Adipose tissue (tissue), 3 donors: ENCODE results near the gene ADAMTSL1. TPM values are rescaled to one million over a fixed set of nuclear protein-coding genes. Genes with fewer than 3 reads are reported as not detected.

Source experiments
- H3K27ac ChIP-seq: one replicate; pipeline ENCODE4 v1.5.1; 2013; ENCODE audit warnings: low read depth, low read length
- whole genome bisulfite sequencing, 3 donors: extraction: QIAGEN DNeasy Blood & Tissue Kit; methylation state at CpG; one replicate each; pipeline ENCODE4 v1.1.7; 2013; 5-methylcytosine and 5-hydroxymethylcytosine counted together
- polyA plus RNA-seq, 3 donors: library from polyadenylated mRNA; stranded (reverse); fragments of 200-250 nt; gene quantifications; one replicate each; pipeline ENCODE4 v1.2.3, GENCODE V29; 2013
- donor health status: healthy with polysubstance abuse.
- donor health status: Bipolar disorder and iron deficiency.
- donor health status: healthy.

Gene ADAMTSL1
- polyA plus RNA-seq, 3 donors: 0.56 to 5.1 (median 1.5) TPM

- H3K27ac ChIP-seq: no peak overlapping the region
Observed at GRCh38 chr9:18700714-18701113, 226.8 kb downstream of the ADAMTSL1 start.

DNA sequence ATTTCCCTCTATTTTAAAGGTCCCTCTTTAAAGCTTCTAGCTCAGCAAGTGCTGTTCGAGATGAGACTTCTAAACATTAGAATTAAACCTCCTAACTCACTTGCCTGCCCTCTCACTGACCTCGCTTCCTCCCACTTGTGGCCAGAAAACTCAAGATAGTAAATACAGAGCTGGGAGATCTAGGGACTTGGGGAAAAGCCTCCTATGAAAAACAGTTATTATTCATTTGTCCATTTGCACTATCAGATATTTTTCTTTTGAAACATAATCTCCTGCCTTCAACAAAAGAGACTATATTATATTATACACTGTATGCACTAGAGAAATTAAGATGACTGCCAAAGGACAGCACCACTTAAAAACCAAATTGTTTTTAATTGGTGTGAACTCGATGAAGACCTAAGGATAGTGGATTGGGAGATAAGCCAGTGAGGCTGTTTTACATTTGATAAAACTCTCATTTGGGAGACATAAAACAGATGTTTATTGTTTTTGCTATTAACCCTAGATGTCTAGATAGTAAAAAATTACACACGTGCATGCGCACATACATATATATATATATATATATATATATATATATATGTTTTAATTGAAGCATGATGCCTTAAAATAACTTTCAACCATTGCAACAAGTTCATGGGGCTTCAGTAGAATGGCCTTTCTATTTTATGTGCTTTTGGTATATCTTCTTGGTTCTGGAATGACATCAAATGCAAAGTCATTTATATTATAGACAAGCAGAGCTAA, 229.4 kb downstream of the ADAMTSL1 start:
- H3K27ac ChIP-seq: no peak overlapping the region
- 58 to 75% (median 61%) methylated on average over 5 of the region's 5 CpGs for WGBS, 3 donors

DNA sequence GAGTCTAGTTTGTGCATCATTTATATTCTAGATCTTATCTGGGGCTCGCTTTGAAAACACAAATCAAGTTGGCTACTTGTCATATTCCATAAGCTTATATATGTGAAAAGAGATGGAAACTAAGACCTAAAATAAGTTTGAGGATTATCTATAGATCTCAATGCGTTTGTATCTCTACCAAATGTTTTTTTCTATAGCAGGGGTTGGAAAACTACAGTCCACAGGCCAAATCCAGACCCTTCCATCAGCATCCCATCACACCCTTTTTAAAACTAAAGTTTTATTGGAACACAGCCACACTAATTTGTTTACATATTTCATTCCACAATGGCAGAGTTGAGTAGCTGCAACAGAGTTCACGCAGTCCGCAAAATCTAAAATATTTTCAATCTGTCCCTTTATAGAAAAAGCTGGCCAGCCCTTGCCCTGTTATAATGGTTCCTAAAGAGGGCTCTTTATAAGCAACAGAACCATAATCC, 230.0 kb downstream of the ADAMTSL1 start:
- H3K27ac ChIP-seq: no peak overlapping the region
- WGBS, 3 donors: 79 to 90% (median 81%) methylated on average over 4 of the region's 4 CpGs

DNA sequence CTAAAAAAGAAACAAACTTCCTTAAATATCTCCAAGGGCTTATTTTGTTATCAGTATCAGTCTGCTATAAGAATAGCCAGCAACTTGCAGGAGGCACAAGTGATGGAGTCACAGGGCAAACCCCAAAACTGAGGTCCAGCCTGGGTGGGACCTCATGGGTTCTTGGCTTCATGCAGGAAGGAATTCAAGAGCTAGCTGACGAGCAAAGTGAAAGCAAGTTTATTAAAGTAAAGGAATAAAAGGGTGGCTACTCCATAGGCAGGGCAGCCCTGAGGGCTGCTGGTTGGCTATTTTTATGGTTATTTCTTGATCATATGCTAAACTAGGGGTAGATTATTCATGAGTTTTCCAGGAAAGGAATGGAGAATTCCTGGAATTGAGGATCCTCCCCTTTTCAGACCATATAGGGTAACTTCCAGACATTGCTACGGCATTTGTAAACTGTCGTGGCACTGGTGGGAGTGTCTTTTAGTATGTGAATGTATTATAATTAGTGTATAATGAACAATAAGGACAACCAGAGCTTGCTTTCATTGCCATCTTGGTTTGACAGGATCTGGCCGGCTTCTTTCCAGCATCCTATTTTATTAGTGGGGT, 231.9 kb downstream of the ADAMTSL1 start:
- WGBS, 3 donors: 33 to 59% (median 48%) methylated on average over 4 of the region's 4 CpGs
- H3K27ac ChIP-seq: no peak overlapping the region

DNA sequence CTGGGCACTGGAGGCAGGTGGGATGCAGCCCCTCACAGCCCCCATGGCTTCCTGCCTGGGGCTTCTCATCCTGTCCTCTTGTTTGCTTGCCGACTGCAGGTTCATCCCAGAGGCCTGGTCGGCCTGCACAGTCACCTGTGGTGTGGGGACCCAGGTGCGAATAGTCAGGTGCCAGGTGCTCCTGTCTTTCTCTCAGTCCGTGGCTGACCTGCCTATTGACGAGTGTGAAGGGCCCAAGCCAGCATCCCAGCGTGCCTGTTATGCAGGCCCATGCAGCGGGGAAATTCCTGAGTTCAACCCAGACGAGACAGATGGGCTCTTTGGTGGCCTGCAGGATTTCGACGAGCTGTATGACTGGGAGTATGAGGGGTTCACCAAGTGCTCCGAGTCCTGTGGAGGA, 232.7 kb downstream of the ADAMTSL1 start:
- no peak overlapping the region for H3K27ac ChIP-seq
- WGBS, 3 donors: 82 to 86% (median 85%) methylated on average over 11 of the region's 11 CpGs

- H3K27ac ChIP-seq: no peak overlapping the region
- 62 to 70% (median 68%) methylated on average over 5 of the region's 5 CpGs for WGBS, 3 donors
Observed at GRCh38 chr9:18707061-18707461, 233.1 kb downstream of the ADAMTSL1 start.

DNA sequence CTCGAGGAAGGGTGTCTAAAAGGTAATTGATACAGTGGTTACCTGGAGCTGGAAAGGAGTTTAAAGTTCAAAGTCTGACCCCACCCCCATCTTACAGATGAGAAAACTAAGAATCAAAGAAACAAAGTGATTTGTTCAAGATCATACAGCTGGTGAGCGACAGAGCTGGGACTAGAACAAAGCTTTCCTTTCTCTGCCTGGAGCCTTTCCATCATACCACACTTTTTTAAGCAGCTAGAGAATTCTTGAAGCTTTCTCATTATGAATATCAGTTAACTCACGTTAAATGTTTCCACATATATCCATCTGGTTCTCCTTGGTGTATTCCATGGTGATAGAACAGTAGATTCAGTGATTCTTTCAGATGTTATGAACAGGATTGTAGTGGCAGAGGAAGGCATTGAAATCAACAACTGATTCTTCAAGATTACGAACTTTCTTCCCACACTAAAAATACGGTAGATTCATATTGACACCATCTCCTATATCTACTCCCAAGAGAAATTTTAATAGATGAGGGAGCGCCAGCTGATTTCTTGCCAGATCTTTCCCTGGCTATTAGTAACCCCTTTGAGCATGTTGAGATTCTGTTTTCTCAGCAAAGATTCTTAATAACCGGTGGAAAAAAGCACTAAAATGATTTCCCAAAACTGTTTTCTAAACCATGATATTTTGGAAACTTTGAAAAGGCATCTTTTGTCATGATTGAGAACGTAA, 233.7 kb downstream of the ADAMTSL1 start:
- H3K27ac ChIP-seq: no peak overlapping the region
- WGBS, 3 donors: 56 to 58% (median 56%) methylated on average over 8 of the region's 8 CpGs

- WGBS, 3 donors: 62 to 68% (median 67%) methylated on average over 4 of the region's 4 CpGs
Observed at GRCh38 chr9:18708429-18708828, 234.5 kb downstream of the ADAMTSL1 start.

DNA sequence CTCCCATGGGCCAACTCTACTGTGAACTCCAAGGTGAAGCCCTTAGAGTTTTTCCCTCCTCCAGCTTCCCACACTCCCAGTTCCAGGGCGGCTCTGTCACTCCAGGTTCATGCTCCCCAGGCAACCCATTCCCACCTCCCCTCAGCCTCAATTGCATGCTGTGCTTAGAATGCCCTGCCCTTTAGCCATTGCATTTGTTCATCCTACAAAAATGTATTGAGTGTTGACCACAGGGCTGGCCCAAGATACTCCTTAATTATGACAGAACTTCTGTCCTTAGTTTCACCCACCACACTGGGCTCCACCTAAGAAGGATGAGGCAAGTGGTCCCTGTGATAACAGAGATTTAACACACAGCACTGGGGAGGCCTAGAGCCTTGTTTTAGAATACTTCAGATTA, 236.1 kb downstream of the ADAMTSL1 start:
- 81 to 89% (median 82%) methylated on average over 1 of the region's 1 CpG for WGBS, 3 donors

More at GRCh38 chr9:18708429-18708828, 234.5 kb downstream of the ADAMTSL1 start:
- H3K27ac ChIP-seq: no peak overlapping the region

GRCh38 chr9:18717759-18718158, 243.8 kb downstream of the ADAMTSL1 start:
- WGBS, 3 donors: 83 to 93% (median 90%) methylated on average over 2 of the region's 2 CpGs

More for the DNA sequence above, 236.1 kb downstream of the ADAMTSL1 start:
- no peak overlapping the region for H3K27ac ChIP-seq

DNA sequence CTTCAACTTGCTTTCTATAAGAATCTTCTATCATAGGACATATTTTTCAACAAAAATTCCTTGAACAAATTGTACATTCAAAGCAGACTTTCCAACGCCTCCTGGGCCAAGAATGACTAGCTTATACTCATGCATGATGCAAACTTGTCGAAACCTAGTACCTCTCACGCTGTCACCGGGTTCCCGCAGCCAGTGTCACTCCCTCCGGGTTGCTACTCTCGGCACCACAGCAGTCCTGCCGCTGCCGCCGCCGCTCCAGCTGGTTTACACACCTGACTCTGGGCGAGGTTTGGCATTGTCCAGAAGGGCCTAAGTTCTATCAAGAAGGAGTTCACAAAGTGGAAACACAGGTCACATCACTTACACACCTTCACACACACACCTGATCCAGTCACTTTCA, 244.4 kb downstream of the ADAMTSL1 start:
- 89 to 95% (median 90%) methylated on average over 12 of the region's 12 CpGs for WGBS, 3 donors
- no peak overlapping the region for H3K27ac ChIP-seq

More at GRCh38 chr9:18717759-18718158, 243.8 kb downstream of the ADAMTSL1 start:
- H3K27ac ChIP-seq: no peak overlapping the region

DNA sequence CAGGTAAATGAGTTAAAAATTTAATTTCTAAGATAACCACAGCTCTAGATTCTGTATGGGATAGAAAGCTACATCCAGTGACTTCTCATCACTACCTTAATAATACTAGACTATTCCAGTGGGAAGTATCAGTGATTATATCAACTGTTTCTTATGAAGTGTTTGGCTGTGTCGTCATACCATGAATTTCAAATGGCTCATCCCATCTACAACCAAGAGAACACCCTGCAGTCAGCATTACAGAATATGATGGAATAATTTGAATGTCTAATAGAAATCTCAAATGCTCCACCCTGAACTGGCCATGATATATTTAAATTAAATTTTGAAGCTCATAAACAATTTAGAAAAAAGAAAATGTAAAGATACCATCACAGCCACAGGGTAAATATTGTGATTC, 245.0 kb downstream of the ADAMTSL1 start:
- WGBS, 3 donors: 75 to 89% (median 82%) methylated on average over 1 of the region's 1 CpG

GRCh38 chr9:18720691-18721090, 246.7 kb downstream of the ADAMTSL1 start:
- 85 to 92% (median 88%) methylated on average over 5 of the region's 5 CpGs for WGBS, 3 donors
- no peak overlapping the region for H3K27ac ChIP-seq

More for the DNA sequence above, 245.0 kb downstream of the ADAMTSL1 start:
- H3K27ac ChIP-seq: no peak overlapping the region

DNA sequence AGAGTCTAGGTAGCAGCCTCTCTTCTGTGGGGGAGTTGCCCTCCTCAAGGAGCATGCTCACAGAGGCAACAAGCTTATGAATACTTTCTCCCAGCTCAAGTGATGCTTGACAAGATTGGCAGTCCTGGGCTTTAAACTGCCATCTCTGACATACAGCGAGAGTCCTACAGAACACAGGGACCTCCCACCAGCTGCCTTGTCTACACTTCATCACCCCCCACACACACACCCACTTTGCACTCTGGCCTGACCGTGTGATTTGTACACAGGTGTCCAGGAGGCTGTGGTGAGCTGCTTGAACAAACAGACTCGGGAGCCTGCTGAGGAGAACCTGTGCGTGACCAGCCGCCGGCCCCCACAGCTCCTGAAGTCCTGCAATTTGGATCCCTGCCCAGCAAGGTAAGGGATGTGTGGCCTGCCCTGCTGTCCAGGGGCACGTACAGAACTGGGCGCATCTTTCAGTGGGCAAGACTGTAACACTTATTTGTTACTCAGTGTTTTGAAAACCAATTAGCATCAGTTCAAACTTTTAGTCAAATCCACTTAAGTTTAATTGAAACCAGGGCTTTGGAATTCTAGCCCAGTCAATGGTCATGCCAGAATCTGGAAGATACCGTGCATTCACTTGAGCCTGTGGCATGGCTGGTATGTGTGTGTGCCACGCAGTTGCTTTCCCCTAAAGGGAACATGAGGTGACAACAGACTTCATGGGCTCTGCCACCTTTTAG, 247.5 kb downstream of the ADAMTSL1 start:
- no peak overlapping the region for H3K27ac ChIP-seq
- 56 to 92% (median 91%) methylated on average over 10 of the region's 10 CpGs for WGBS, 3 donors

DNA sequence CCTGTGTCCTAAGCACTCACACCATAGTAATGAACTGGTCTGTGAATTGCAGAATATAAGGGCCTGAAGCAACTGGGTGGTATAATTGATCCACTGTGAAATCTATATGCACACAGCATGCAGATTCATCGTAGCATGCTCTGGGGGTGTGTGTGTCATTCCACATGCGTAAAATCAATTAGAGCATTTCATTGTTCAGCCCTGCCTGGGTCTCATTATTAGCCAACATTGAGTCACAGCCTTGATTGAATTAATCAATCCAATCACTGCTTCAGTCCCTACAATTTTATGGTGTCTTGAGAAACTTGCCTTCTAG, 248.0 kb downstream of the ADAMTSL1 start:
- WGBS, 3 donors: 93 to 98% (median 94%) methylated on average over 2 of the region's 2 CpGs
- no peak overlapping the region for H3K27ac ChIP-seq

DNA sequence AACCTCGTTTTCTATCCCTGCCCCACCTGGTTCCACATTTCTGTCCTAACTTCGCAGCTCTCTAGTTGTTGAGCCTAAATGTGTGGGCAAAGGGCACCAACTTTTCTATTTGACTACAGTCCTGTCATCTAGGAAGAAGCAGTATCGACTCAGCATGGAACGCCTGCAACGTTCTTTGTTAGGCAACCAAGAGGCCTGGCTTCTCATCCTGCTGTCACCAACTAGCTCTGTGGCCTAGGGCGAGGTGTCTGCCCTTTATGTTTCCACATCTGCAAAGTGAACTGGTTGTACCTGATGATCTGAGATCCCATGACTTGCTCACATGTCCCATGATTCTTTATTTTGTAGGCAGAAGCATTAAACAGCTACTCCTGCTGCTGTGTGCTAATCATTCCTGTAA, 248.9 kb downstream of the ADAMTSL1 start:
- no peak overlapping the region for H3K27ac ChIP-seq
- WGBS, 3 donors: 88 to 89% (median 88%) methylated on average over 6 of the region's 6 CpGs

DNA sequence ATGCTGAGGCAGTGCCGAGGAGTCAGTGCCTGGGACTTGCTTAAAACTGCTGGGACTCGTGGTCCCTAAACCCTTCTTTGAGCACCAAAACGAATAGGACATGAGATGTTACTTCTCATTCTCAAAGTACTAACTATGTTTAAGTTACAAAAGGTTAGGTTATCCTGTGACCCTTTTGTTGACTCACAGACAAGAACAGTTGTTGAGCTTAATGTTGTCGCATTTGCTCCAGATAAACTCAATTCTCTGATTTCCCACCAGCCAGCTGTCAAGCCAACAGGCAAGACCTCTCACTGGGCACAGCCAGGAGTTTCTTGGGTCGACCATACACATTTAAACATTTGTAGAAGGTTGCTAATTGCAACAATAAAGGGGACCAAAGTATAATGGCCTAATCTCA, 249.4 kb downstream of the ADAMTSL1 start:
- no peak overlapping the region for H3K27ac ChIP-seq
- 74 to 86% (median 85%) methylated on average over 5 of the region's 5 CpGs for WGBS, 3 donors

DNA sequence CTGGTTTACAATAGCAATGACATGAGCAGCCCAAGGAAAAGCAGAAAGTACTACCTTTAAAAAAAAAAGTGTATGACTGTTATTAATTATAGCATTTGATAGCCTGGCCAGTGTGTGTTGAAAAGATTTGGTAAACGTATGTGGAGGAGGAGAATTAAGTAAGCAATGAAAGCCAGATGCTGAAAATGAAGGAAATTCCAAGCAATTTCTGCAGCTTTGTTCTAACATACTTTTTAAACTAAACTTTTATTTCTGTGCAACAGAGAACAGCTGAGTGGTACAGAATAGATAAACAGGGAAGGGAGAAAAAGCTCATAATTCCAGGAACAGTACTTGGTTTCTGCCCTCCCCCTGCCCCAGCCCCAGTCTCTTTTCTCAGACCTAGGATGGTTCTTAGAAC, 252.6 kb downstream of the ADAMTSL1 start:
- no peak overlapping the region for H3K27ac ChIP-seq

DNA sequence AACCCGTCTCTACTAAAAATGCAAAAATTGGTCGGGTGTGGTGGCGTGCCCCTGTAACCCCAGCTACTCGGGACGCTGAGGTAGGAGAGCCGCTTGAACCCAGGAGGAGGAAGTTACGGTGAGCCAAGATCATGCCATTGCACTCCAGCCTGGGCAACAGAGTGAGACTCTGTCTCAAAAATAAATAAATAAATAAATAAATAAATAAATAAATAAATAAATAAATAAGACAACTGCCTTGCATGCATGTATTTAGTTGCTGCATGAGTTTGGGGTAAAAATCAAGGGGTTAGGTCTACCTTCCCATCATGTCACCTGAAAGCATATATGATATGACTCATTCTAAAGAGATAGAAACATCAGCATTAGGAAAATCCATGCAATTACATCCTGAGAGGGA, 254.0 kb downstream of the ADAMTSL1 start:
- WGBS, 3 donors: 93 to 97% (median 97%) methylated on average over 7 of the region's 7 CpGs
- no peak overlapping the region for H3K27ac ChIP-seq

More for the DNA sequence above, 252.6 kb downstream of the ADAMTSL1 start:
- WGBS, 3 donors: 38 to 48% (median 45%) methylated on average over 1 of the region's 1 CpG
